Natural killer cell (primary cell): ENCODE measurements around the gene SLC16A10. TPM values are rescaled to one million over a fixed set of nuclear protein-coding genes. Genes with fewer than 3 reads are reported as not detected.

Source experiments
- ATAC-seq, 3 donors: fragments of 150-1000 bp in 2 of 3; fragments of 200-7000 bp in 1 of 3; cut with Tn5 transposase; 1 replicate in 1 of 3; 2 replicates in 2 of 3; pipeline ENCODE4 v1.10.0; 2021; ENCODE audit warnings: mild to moderate bottlenecking in 2 of 3, moderate library complexity in 2 of 3
- DNase-seq, 2 donors: peaks; one replicate each; pipeline versions ENCODE4 v3.0.0 to v3.0.0-alpha.2; 2013 to 2021; ENCODE audit warnings: mixed read lengths in 1 of 2
- H3K27ac ChIP-seq: one replicate; pipeline ENCODE4 v1.5.1; 2013; ENCODE audit warnings: mild to moderate bottlenecking, low read length
- H3K27me3 ChIP-seq: one replicate; pipeline ENCODE4 v1.6.1; 2013; ENCODE audit warnings: low read length; ENCODE audit not compliant: control insufficient read depth, insufficient read depth
- H3K36me3 ChIP-seq: one replicate; pipeline ENCODE4 v1.6.1; 2013; ENCODE audit warnings: low read length; ENCODE audit not compliant: control insufficient read depth, insufficient read depth
- H3K4me1 ChIP-seq: one replicate; pipeline ENCODE4 v1.6.1; 2013; ENCODE audit warnings: low read length; ENCODE audit not compliant: control insufficient read depth, insufficient read depth
- H3K4me3 ChIP-seq: one replicate; pipeline ENCODE4 v1.5.1; 2013; ENCODE audit warnings: low read length
- H3K9me3 ChIP-seq: one replicate; pipeline ENCODE4 v1.6.1; 2013; ENCODE audit warnings: low read length; ENCODE audit not compliant: control insufficient read depth, insufficient read depth
- H3K27ac Mint-ChIP-seq, 2 donors: one replicate each; pipeline ENCODE4 v1.8.0; 2022; ENCODE audit warnings: mild to moderate bottlenecking in 2 of 2, mixed read lengths in 2 of 2, moderate library complexity in 1 of 2
- H3K27me3 Mint-ChIP-seq, 2 donors: one replicate each; pipeline ENCODE4 v1.8.0; 2022; ENCODE audit warnings: low read depth in 2 of 2, mixed read lengths in 2 of 2
- H3K36me3 Mint-ChIP-seq: one replicate; pipeline ENCODE4 v1.8.0; 2022; ENCODE audit warnings: mixed read lengths
- H3K4me1 Mint-ChIP-seq, 2 donors: one replicate each; pipeline ENCODE4 v1.8.0; 2022; ENCODE audit warnings: mixed read lengths in 2 of 2
- H3K4me3 Mint-ChIP-seq: one replicate; pipeline ENCODE4 v1.8.0; 2022; ENCODE audit warnings: mild to moderate bottlenecking, moderate library complexity, mixed read lengths
- H3K9me3 Mint-ChIP-seq, 2 donors: one replicate each; pipeline ENCODE4 v1.8.0; 2022; ENCODE audit warnings: mixed read lengths in 2 of 2
- CTCF ChIP-seq: fragments of 200-600 bp; IDR thresholded peaks from one replicate; pipeline ENCODE4 v1.8.0; 2022; ENCODE audit warnings: antibody characterized with exemption
- WGBS: methylation state at CpG from one replicate; pipeline ENCODE4 v1.1.7; 2013; ENCODE audit warnings: missing lambda C conversion rate; ENCODE audit not compliant: insufficient coverage; 5-methylcytosine and 5-hydroxymethylcytosine counted together
- intact Hi-C: fragments of 100-400 bp; cut with micrococcal nuclease; formaldehyde crosslinking; loops from one replicate; pipeline ENCODE4 v1.14.2; 2022
- total RNA-seq, 4 donors: library from RNA; stranded (reverse); fragments of 120-200 nt in 1 of 4; gene quantifications; one replicate each; pipeline versions ENCODE4 v1.2.3 to v1.2.4, GENCODE V29; 2013 to 2022

The SLC16A10 gene
- total RNA-seq, 3 donors from 2014 or later (not counting 1 experiment from before 2014, with no cell fraction given): 0.05 to 0.53 (median 0.18) TPM

- no peak overlapping the region for H3K27ac ChIP-seq
- no peaks in the 10 kb centered on the region for H3K27me3 ChIP-seq
- ATAC-seq (no peak), DNase-seq (no peak)
- H3K27ac Mint-ChIP-seq: no peak overlapping the region
- intact Hi-C loops: no loop called here
- no peak overlapping the region for H3K4me3 Mint-ChIP-seq
- TF ChIP-seq CTCF: no peak
- H3K4me3 ChIP-seq: no peak overlapping the region
- H3K9me3 ChIP-seq: no peaks in the 10 kb centered on the region
- no peaks in the 10 kb centered on the region for H3K36me3 ChIP-seq
- no peaks in the 10 kb centered on the region for H3K36me3 Mint-ChIP-seq
- H3K4me1 Mint-ChIP-seq: no peaks in the 10 kb centered on the region
- peaks cover 11 to 17% of the 10 kb centered on the region in 2 donors for H3K27me3 Mint-ChIP-seq
- WGBS: 85% methylated on average over 2 of the region's 4 CpGs
- no peaks in the 10 kb centered on the region for H3K4me1 ChIP-seq
- H3K9me3 Mint-ChIP-seq: no peaks in the 10 kb centered on the region
Measured at GRCh38 chr6:111243095-111243494, 155.8 kb downstream of the SLC16A10 start.

GRCh38 chr6:111248789-111249188 is 161.5 kb downstream of the SLC16A10 start:
- H3K4me1 ChIP-seq: no peaks in the 10 kb centered on the region
- ATAC-seq (no peak), DNase-seq (no peak)

GRCh38 chr6:111250791-111251354 is 163.6 kb downstream of the SLC16A10 start:
- Histone ChIP-seq H3K27ac (no peak overlapping the region), H3K36me3 (no peaks in the 10 kb centered on the region), H3K4me1 (no peaks in the 10 kb centered on the region), H3K27me3 (no peaks in the 10 kb centered on the region), H3K4me3 (no peak overlapping the region), H3K9me3 (no peaks in the 10 kb centered on the region)
- 77% methylated on average over 4 of the region's 4 CpGs for WGBS
- intact Hi-C loops: loop anchor here (10.0 kb wide), 1 partner anchor 394 kb away; no protein-coding TSS in a partner anchor
- Mint-ChIP-seq H3K36me3 (no peaks in the 10 kb centered on the region), H3K9me3 (no peaks in the 10 kb centered on the region), H3K27ac (no peak overlapping the region), H3K4me3 (no peak overlapping the region), H3K27me3 (peaks cover 18 to 22% of the 10 kb centered on the region in 2 donors), H3K4me1 (no peaks in the 10 kb centered on the region)
- ATAC-seq (no peak), DNase-seq (no peak)
- no peak for TF ChIP-seq CTCF

More at GRCh38 chr6:111248789-111249188, 161.5 kb downstream of the SLC16A10 start:
- H3K27me3 ChIP-seq: no peaks in the 10 kb centered on the region
- no peaks in the 10 kb centered on the region for H3K36me3 ChIP-seq
- no peak overlapping the region for H3K27ac ChIP-seq
- no peak overlapping the region for H3K27ac Mint-ChIP-seq
- no peak for TF ChIP-seq CTCF
- peaks cover 9 to 10% of the 10 kb centered on the region in 2 donors for H3K27me3 Mint-ChIP-seq
- no peaks in the 10 kb centered on the region for H3K9me3 ChIP-seq
- intact Hi-C loops: no loop called here
- H3K9me3 Mint-ChIP-seq: no peaks in the 10 kb centered on the region
- no peaks in the 10 kb centered on the region for H3K4me1 Mint-ChIP-seq
- H3K4me3 ChIP-seq: no peak overlapping the region
- H3K4me3 Mint-ChIP-seq: no peak overlapping the region
- H3K36me3 Mint-ChIP-seq: no peaks in the 10 kb centered on the region

DNA sequence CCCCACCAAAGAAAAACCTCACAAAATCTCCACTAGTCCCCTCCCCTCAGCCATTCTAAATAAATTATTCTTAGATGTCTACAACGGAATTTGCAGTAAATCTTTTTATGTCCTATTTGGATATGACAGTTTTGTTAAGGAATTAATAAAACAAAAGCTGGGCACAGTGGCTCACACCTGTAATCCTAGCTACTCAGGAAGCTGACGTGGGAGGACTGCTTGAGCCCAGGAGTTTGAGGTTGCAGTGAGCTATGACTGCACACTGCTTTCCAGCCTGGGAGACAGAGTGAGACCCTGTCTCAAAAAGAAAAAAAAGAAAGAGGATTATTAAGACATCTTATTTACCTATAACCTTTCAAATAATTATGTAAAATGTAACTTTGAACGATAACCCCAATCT is 165.4 kb downstream of the SLC16A10 start:
- Histone ChIP-seq H3K9me3 (no peaks in the 10 kb centered on the region), H3K36me3 (no peaks in the 10 kb centered on the region), H3K4me3 (no peak overlapping the region), H3K27me3 (no peaks in the 10 kb centered on the region), H3K27ac (no peak overlapping the region), H3K4me1 (no peaks in the 10 kb centered on the region)
- Mint-ChIP-seq H3K9me3 (no peaks in the 10 kb centered on the region), H3K27ac (no peak overlapping the region), H3K27me3 (peaks cover 16% of the 10 kb centered on the region in 2 donors), H3K4me1 (no peaks in the 10 kb centered on the region), H3K4me3 (no peak overlapping the region), H3K36me3 (no peaks in the 10 kb centered on the region)
- ATAC-seq (no peak), DNase-seq (no peak)
- intact Hi-C loops: loop anchor here (10.0 kb wide), 1 partner anchor 392 kb away; no protein-coding TSS in a partner anchor
- TF ChIP-seq CTCF: no peak
- 95% methylated on average over 2 of the region's 3 CpGs for WGBS
